H1 (cell line): ENCODE data around the gene DHX9. TPM values are rescaled to one million over a fixed set of nuclear protein-coding genes. Genes with fewer than 3 reads are reported as not detected.

Experiments
- CTCF ChIA-PET: fragments of 300-600 bp; sonication (Branson Sonifier 250); formaldehyde crosslinking; loops from one replicate; lab custom pipeline; 2021; ENCODE audit not compliant: partially characterized antibody; lab: Charles Lee
- POLR2A ChIA-PET: fragments of 300-600 bp; sonication (Branson Sonifier 250); formaldehyde crosslinking; loops from one replicate; lab custom pipeline; 2021; ENCODE audit warnings: inconsistent platforms; ENCODE audit not compliant: partially characterized antibody; lab: Charles Lee
- DNase-seq, 2 experiments: peaks; one replicate each; pipeline versions ENCODE4 v3.0.0 to v3.0.0-alpha.2; 2010 to 2022; ENCODE audit warnings: low spot score in 2 of 2, low read depth in 1 of 2, mixed read lengths in 1 of 2
- FAIRE-seq: peaks from 2 replicates; lab custom pipeline; 2011; peaks lifted over from hg19 to GRCh38; lab: Jason Lieb, UNC
- H2AFZ ChIP-seq: 2 replicates; pipeline ENCODE4 v1.8.1; 2012; ENCODE audit warnings: low read length, inconsistent platforms
- H2AK5ac ChIP-seq: 2 replicates; pipeline ENCODE4 v1.6.1; 2013; ENCODE audit warnings: low read depth, low read length
- H2BK120ac ChIP-seq: replicated peaks from 2 replicates; pipeline ENCODE3; 2013; ENCODE audit warnings: low read depth, low read length, inconsistent platforms
- H2BK12ac ChIP-seq: 2 replicates; pipeline ENCODE4 v1.6.1; 2013; ENCODE audit warnings: low read depth, low read length
- H2BK15ac ChIP-seq: 2 replicates; pipeline ENCODE4 v1.6.1; 2013; ENCODE audit warnings: low read length
- H2BK20ac ChIP-seq: 2 replicates; pipeline ENCODE4 v1.6.1; 2013; ENCODE audit warnings: low read length
- H2BK5ac ChIP-seq: 2 replicates; pipeline ENCODE4 v1.6.1; 2013; ENCODE audit warnings: low read depth, low read length
- H3K14ac ChIP-seq: 2 replicates; pipeline ENCODE4 v1.6.1; 2013; ENCODE audit warnings: inconsistent platforms; ENCODE audit not compliant: insufficient read length
- H3K18ac ChIP-seq: 2 replicates; pipeline ENCODE4 v1.6.1; 2013; ENCODE audit warnings: low read length; ENCODE audit errors: extremely low read depth
- H3K23ac ChIP-seq: 2 replicates; pipeline ENCODE4 v1.6.1; 2013; ENCODE audit warnings: inconsistent platforms; ENCODE audit not compliant: insufficient read length
- H3K23me2 ChIP-seq: 2 replicates; pipeline ENCODE4 v1.6.1; 2013; ENCODE audit warnings: low read depth, low read length
- H3K27ac ChIP-seq: 2 replicates; pipeline ENCODE4 v1.6.1; 2011; ENCODE audit warnings: low read depth, low read length, inconsistent platforms
- H3K27me3 ChIP-seq, 4 experiments: replicated peaks in 1 of 4; 1 replicate in 1 of 4; 2 replicates in 3 of 4; pipeline versions ENCODE4 v1.6.1 to v1.8.1; 2011 to 2013; ENCODE audit warnings: low read length in 3 of 4, mild to moderate bottlenecking in 3 of 4, inconsistent platforms in 2 of 4, mixed read lengths in 2 of 4, moderate library complexity in 1 of 4; ENCODE audit not compliant: control insufficient read depth in 3 of 4, insufficient read depth in 3 of 4; ENCODE audit errors: extremely low read depth in 1 of 4
- H3K36me3 ChIP-seq, 4 experiments: 2 replicates each; pipeline versions ENCODE4 v1.6.1 to v1.8.1; 2011 to 2013; ENCODE audit warnings: mild to moderate bottlenecking in 4 of 4, low read length in 3 of 4, moderate library complexity in 2 of 4, control low read depth in 1 of 4, inconsistent platforms in 1 of 4; ENCODE audit not compliant: insufficient read depth in 4 of 4, control insufficient read depth in 2 of 4
- H3K4ac ChIP-seq: replicated peaks from 2 replicates; pipeline ENCODE3; 2013; ENCODE audit warnings: low read length, low read depth, mixed read lengths, inconsistent platforms; ENCODE audit not compliant: insufficient read length
- H3K4me1 ChIP-seq, 4 experiments: replicated peaks in 1 of 4; 1 replicate in 1 of 4; 2 replicates in 3 of 4; pipeline versions ENCODE4 v1.6.1 to v1.8.1; 2011 to 2013; ENCODE audit warnings: low read length in 3 of 4, inconsistent platforms in 2 of 4, mixed read lengths in 1 of 4; ENCODE audit not compliant: insufficient read depth in 4 of 4, control insufficient read depth in 3 of 4
- H3K4me2 ChIP-seq, 2 experiments: 2 replicates each; pipeline versions ENCODE4 v1.6.1 to v1.8.1; 2011 to 2013; ENCODE audit warnings: low read depth in 2 of 2, low read length in 2 of 2, control low read depth in 1 of 2, inconsistent platforms in 1 of 2, mild to moderate bottlenecking in 1 of 2; ENCODE audit not compliant: insufficient read depth in 1 of 2
- H3K4me3 ChIP-seq, 4 experiments: fragments of 200-600, 300-600 bp in 1 of 4; sonication (generic), shearing (Covaris generic), sonication (Bioruptor Twin) in 1 of 4; 2 replicates each; pipeline versions ENCODE4 v1.5.1 to v1.8.1; 2011 to 2016; ENCODE audit warnings: low read length in 4 of 4, low read depth in 3 of 4, control low read depth in 2 of 4, inconsistent platforms in 2 of 4, mild to moderate bottlenecking in 2 of 4, mixed read lengths in 1 of 4, moderate library complexity in 1 of 4; ENCODE audit not compliant: insufficient read depth in 2 of 4; ENCODE audit errors: extremely low read depth in 1 of 4
- H3K56ac ChIP-seq: replicated peaks from 2 replicates; pipeline ENCODE3; 2013; ENCODE audit warnings: low read depth, mild to moderate bottlenecking, mixed read lengths, low read length, inconsistent platforms; ENCODE audit not compliant: insufficient read length
- H3K79me1 ChIP-seq: 2 replicates; pipeline ENCODE4 v1.6.1; 2013; ENCODE audit warnings: low read depth, low read length, control low read depth
- H3K79me2 ChIP-seq, 2 experiments: 2 replicates each; pipeline versions ENCODE4 v1.6.1 to v1.8.1; 2012 to 2013; ENCODE audit warnings: low read length in 2 of 2, mild to moderate bottlenecking in 2 of 2, inconsistent platforms in 1 of 2; ENCODE audit not compliant: insufficient read depth in 2 of 2, control insufficient read depth in 1 of 2
- H3K9ac ChIP-seq, 4 experiments: replicated peaks in 1 of 4; 1 replicate in 1 of 4; 2 replicates in 3 of 4; pipeline versions ENCODE4 v1.6.1 to v1.8.1; 2011 to 2013; ENCODE audit warnings: low read depth in 3 of 4, low read length in 3 of 4, control low read depth in 2 of 4, mild to moderate bottlenecking in 2 of 4, moderate library complexity in 2 of 4, inconsistent platforms in 1 of 4; ENCODE audit errors: extremely low read depth in 1 of 4
- H3K9me3 ChIP-seq, 2 experiments: 2 replicates each; pipeline versions ENCODE4 v1.6.1 to v1.8.1; 2012 to 2013; ENCODE audit warnings: mild to moderate bottlenecking in 2 of 2, moderate library complexity in 2 of 2, control low read depth in 1 of 2, inconsistent platforms in 1 of 2, low read depth in 1 of 2, low read length in 1 of 2, mixed read lengths in 1 of 2; ENCODE audit not compliant: insufficient read depth in 2 of 2
- H4K20me1 ChIP-seq, 2 experiments: replicated peaks in 1 of 2; 2 replicates each; pipeline versions ENCODE3 to v1.8.1; 2011 to 2013; ENCODE audit warnings: inconsistent platforms in 2 of 2, low read length in 2 of 2, mild to moderate bottlenecking in 1 of 2; ENCODE audit not compliant: insufficient read depth in 2 of 2, control insufficient read depth in 1 of 2
- H4K5ac ChIP-seq: 2 replicates; pipeline ENCODE4 v1.6.1; 2013; ENCODE audit warnings: low read length, low read depth, mixed read lengths, inconsistent platforms; ENCODE audit not compliant: insufficient read length
- H4K8ac ChIP-seq: 2 replicates; pipeline ENCODE4 v1.8.0; 2013; ENCODE audit warnings: mild to moderate bottlenecking, moderate library complexity, low read length, inconsistent platforms; ENCODE audit not compliant: insufficient read depth; ENCODE audit errors: extremely low read depth
- H4K91ac ChIP-seq: replicated peaks from 2 replicates; pipeline ENCODE3; 2013; ENCODE audit warnings: low read length, mixed read lengths, inconsistent platforms; ENCODE audit not compliant: insufficient read length
- ASH2L ChIP-seq: fragments of 200-600, 300-600 bp; sonication (generic); IDR thresholded peaks from one replicate; pipeline ENCODE4 v1.7.1; 2017; ENCODE audit warnings: low read length
- CTBP2 ChIP-seq: IDR thresholded peaks from 2 replicates; pipeline ENCODE4 v1.7.0; 2011; ENCODE audit warnings: borderline replicate concordance, mild to moderate bottlenecking, moderate library complexity, mixed read lengths, low read length; ENCODE audit not compliant: insufficient read depth, insufficient read length
- HDAC2 ChIP-seq, 2 experiments: fragments of 300-600 bp in 1 of 2; sonication (generic) in 1 of 2; IDR thresholded peaks; 2 replicates each; pipeline ENCODE4 v1.6.1; 2011 to 2012; ENCODE audit warnings: low read depth in 2 of 2, low read length in 2 of 2, mild to moderate bottlenecking in 2 of 2, moderate library complexity in 2 of 2, borderline replicate concordance in 1 of 2, inconsistent platforms in 1 of 2
- MAFK ChIP-seq: IDR thresholded peaks from 2 replicates; pipeline ENCODE4 v1.6.1; 2012; ENCODE audit warnings: low read depth, mild to moderate bottlenecking, improper control_type of control experiment, low read length
- RFX5 ChIP-seq: IDR thresholded peaks from 2 replicates; pipeline ENCODE4 v1.6.1; 2011; ENCODE audit warnings: low read depth, low read length, improper control_type of control experiment, borderline replicate concordance
- SAP30 ChIP-seq: fragments of 300-600 bp; sonication (generic); IDR thresholded peaks from 2 replicates; pipeline ENCODE4 v1.7.1; 2012; ENCODE audit warnings: low read length, moderate library complexity, mild to moderate bottlenecking, inconsistent platforms; ENCODE audit not compliant: insufficient read depth, insufficient replicate concordance
- SIRT6 ChIP-seq: IDR thresholded peaks from one replicate; pipeline ENCODE4 v1.7.1; 2012; ENCODE audit warnings: low read length, inconsistent platforms
- SIX5 ChIP-seq: IDR thresholded peaks from 2 replicates; pipeline ENCODE4 v1.6.1; 2011; ENCODE audit warnings: mild to moderate bottlenecking, low read depth, low read length
- SP4 ChIP-seq: IDR thresholded peaks from 2 replicates; pipeline ENCODE4 v1.6.1; 2012; ENCODE audit warnings: low read length, inconsistent platforms
- TAF1 ChIP-seq: IDR thresholded peaks from 2 replicates; pipeline ENCODE4 v1.6.1; 2011; ENCODE audit warnings: mild to moderate bottlenecking, low read depth, low read length
- TCF12 ChIP-seq: IDR thresholded peaks from 2 replicates; pipeline ENCODE4 v1.6.1; 2011; ENCODE audit warnings: low read depth, mild to moderate bottlenecking, low read length
- USF2 ChIP-seq: IDR thresholded peaks from 2 replicates; pipeline ENCODE4 v1.6.1; 2011; ENCODE audit warnings: low read length, improper control_type of control experiment
- YY1 ChIP-seq: IDR thresholded peaks from 2 replicates; pipeline ENCODE4 v1.6.1; 2011; ENCODE audit warnings: low read depth, mild to moderate bottlenecking, low read length
- polyA plus RNA-seq, 7 experiments: library from polyadenylated mRNA; depleted of rRNA in 3 of 7; stranded (reverse) in 5 of 7; unstranded in 2 of 7; fragments of >200 nt in 5 of 7; fragments of 200-250 nt in 2 of 7; gene quantifications; 1 replicate in 5 of 7; 2 replicates in 1 of 7; 4 replicates in 1 of 7; pipeline versions ENCODE4 v1.2.1 to v1.2.3, GENCODE V29; 2011 to 2013; ENCODE audit warnings: missing spikeins in 2 of 7, mixed read lengths in 2 of 7
- total RNA-seq: library from RNA; stranded (reverse); fragmentation: NEBNext Ultra II Directional; extraction: Animal tissue kit (Norgen Biotek cat#: 25700); gene quantifications from 2 replicates; pipeline ENCODE4 v1.2.1, GENCODE V29; 2021

Gene DHX9
- total and polyA plus RNA-seq, 2 of the 8 experiments (the other 6 are each of a cell fraction or from before 2014, with no cell fraction given): 153 to 333 TPM

GRCh38 chr1:182884872-182885271 lies 45.7 kb downstream of the DHX9 start:
- ChIA-PET POLR2A (interaction anchor here (1.1 to 2.3 kb wide), 8 partner anchors 8 to 45 kb away, joined by 3 to 13 read pairs (median 6); no protein-coding TSS in a partner anchor), CTCF (interaction anchor here (1.4 to 1.5 kb wide), 2 partner anchors 18 to 19 kb away, joined by 4 to 5 read pairs; no protein-coding TSS in a partner anchor)
- Histone ChIP-seq H3K23me2 (no peaks in the 10 kb centered on the region; the same call in 1 of the 2 replicates), H3K4me1 (no peaks in the 10 kb centered on the region), H3K4me3 (no peak overlapping the region), H4K91ac (no peak overlapping the region), H2BK5ac (no peak overlapping the region), H2AFZ (no peak overlapping the region), H3K18ac (no peak overlapping the region), H2BK15ac (no peak overlapping the region), H3K14ac (no peak overlapping the region), H3K9me3 (no peaks in the 10 kb centered on the region), H4K20me1 (peaks cover 8 to 11% of the 10 kb centered on the region in 2 experiments), H2BK120ac (no peak overlapping the region), H3K4ac (no peak overlapping the region), H3K79me2 (no peaks in the 10 kb centered on the region), H4K8ac (no peak overlapping the region), H3K36me3 (peaks cover 38 to 89% (median 81%) of the 10 kb centered on the region in 4 experiments), H2BK20ac (no peak overlapping the region), H3K56ac (no peak overlapping the region), H3K23ac (no peak overlapping the region), H3K27me3 (no peaks in the 10 kb centered on the region), H3K9ac (no peak overlapping the region), H2BK12ac (no peak overlapping the region), H3K4me2 (no peak overlapping the region), H2AK5ac (no peak overlapping the region), H3K79me1 (no peaks in the 10 kb centered on the region), H4K5ac (no peak overlapping the region), H3K27ac (no peak overlapping the region)
- FAIRE-seq (no peak), DNase-seq (no peak)
- TF ChIP-seq YY1 (no peak), USF2 (no peak), SP4 (no peak), CTBP2 (no peak), ASH2L (no peak), TCF12 (no peak), MAFK (no peak), SIRT6 (no peak), HDAC2 (IDR thresholded peaks at IDR 0.05; ENCODE audit: borderline replicate concordance in 1 of 2, low read depth in 2 of 2, low read length in 2 of 2) (no peak), RFX5 (no peak), SAP30 (no peak), TAF1 (no peak), SIX5 (no peak)
